B cell (primary cell): ENCODE results near the gene ZNF641.

Experiments used
- EZH2 ChIP-seq: IDR thresholded peaks from 2 replicates; pipeline ENCODE4 v1.6.1; 2012; ENCODE audit warnings: borderline replicate concordance, low read depth, mild to moderate bottlenecking, moderate library complexity, low read length; ENCODE audit not compliant: insufficient read depth, poor library complexity, severe bottlenecking
- TF ChIP-seq, protein P1 (sequence below): fragments of 200-600 bp; IDR thresholded peaks from one replicate; pipeline ENCODE4 v1.8.0; 2022; ENCODE audit warnings: antibody characterized with exemption, mild to moderate bottlenecking

- TF ChIP-seq, protein P1, sequence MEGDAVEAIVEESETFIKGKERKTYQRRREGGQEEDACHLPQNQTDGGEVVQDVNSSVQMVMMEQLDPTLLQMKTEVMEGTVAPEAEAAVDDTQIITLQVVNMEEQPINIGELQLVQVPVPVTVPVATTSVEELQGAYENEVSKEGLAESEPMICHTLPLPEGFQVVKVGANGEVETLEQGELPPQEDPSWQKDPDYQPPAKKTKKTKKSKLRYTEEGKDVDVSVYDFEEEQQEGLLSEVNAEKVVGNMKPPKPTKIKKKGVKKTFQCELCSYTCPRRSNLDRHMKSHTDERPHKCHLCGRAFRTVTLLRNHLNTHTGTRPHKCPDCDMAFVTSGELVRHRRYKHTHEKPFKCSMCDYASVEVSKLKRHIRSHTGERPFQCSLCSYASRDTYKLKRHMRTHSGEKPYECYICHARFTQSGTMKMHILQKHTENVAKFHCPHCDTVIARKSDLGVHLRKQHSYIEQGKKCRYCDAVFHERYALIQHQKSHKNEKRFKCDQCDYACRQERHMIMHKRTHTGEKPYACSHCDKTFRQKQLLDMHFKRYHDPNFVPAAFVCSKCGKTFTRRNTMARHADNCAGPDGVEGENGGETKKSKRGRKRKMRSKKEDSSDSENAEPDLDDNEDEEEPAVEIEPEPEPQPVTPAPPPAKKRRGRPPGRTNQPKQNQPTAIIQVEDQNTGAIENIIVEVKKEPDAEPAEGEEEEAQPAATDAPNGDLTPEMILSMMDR = no peak
- TF ChIP-seq EZH2 = no peak
Observed at GRCh38 chr12:48374164-48374563, 23.4 kb upstream of the ZNF641 start.
